Cardiac muscle cell (in vitro differentiated cells and primary cell): ENCODE data around the gene MAT2B. TPM values are rescaled to one million over a fixed set of nuclear protein-coding genes. Genes with fewer than 3 reads are reported as not detected.

Source experiments
- DNase-seq, 2 donors: peaks; one replicate each; pipeline versions ENCODE4 v3.0.0 to v3.0.0-alpha.2; 2010 to 2017; ENCODE audit warnings: low read depth in 1 of 2, low spot score in 1 of 2
- H3K27ac ChIP-seq: fragments of 200-600 bp; sonication (generic); 2 replicates; pipeline ENCODE4 v1.5.1; 2016
- H3K27me3 ChIP-seq: fragments of 200-600 bp; sonication (generic); 2 replicates; pipeline ENCODE4 v1.6.0; 2016; ENCODE audit warnings: control low read depth
- H3K36me3 ChIP-seq: fragments of 200-600 bp; sonication (generic); 2 replicates; pipeline ENCODE4 v1.5.1; 2016; ENCODE audit warnings: control low read depth
- H3K4me1 ChIP-seq: fragments of 200-600 bp; sonication (generic); 2 replicates; pipeline ENCODE4 v1.8.1; 2017; ENCODE audit warnings: low read depth, mild to moderate bottlenecking, mixed run types
- H3K4me3 ChIP-seq: fragments of 200-600 bp; sonication (generic); 2 replicates; pipeline ENCODE4 v1.5.1; 2016; ENCODE audit warnings: mild to moderate bottlenecking
- H3K9me3 ChIP-seq: fragments of 200-600 bp; sonication (generic); 2 replicates; pipeline ENCODE4 v1.5.1; 2017; ENCODE audit warnings: low read depth, mild to moderate bottlenecking, control low read depth
- CTCF ChIP-seq: IDR thresholded peaks from 2 replicates; pipeline ENCODE4 v1.5.1; 2012; ENCODE audit warnings: low read depth, mild to moderate bottlenecking, low read length
- polyA plus RNA-seq: library from polyadenylated mRNA; unstranded; fragments of >200 nt; fragmentation: Nextera tagmentation; extraction: Ambion mirVana; gene quantifications from 2 replicates; pipeline ENCODE4 v1.2.1, GENCODE V29; 2016
- total RNA-seq: library from RNA; depleted of rRNA; stranded (reverse); fragments of >200 nt; gene quantifications from 2 replicates; pipeline ENCODE4 v1.2.3, GENCODE V29; 2016

MAT2B gene
- total and polyA plus RNA-seq, 2 experiments from 2014 or later: 30.2 to 38.3 TPM

GRCh38 chr5:163509291-163509951 lies 4.0 kb downstream of the MAT2B start:
- no peak overlapping the region for H3K4me3 ChIP-seq
- peaks cover 28% of the 10 kb centered on the region for H3K36me3 ChIP-seq
- no peaks in the 10 kb centered on the region for H3K9me3 ChIP-seq
- DNase-seq: peak in 1 of 2 donors; percentile 87
- no peak for TF ChIP-seq CTCF
- no peaks in the 10 kb centered on the region for H3K4me1 ChIP-seq
- H3K27ac ChIP-seq: no peak overlapping the region
- no peaks in the 10 kb centered on the region for H3K27me3 ChIP-seq

GRCh38 chr5:163512526-163512925 lies 7.1 kb downstream of the MAT2B start:
- no peak for DNase-seq
- no peak overlapping the region for H3K27ac ChIP-seq
- no peak overlapping the region for H3K4me3 ChIP-seq
- H3K36me3 ChIP-seq: peaks cover 56% of the 10 kb centered on the region
- H3K27me3 ChIP-seq: no peaks in the 10 kb centered on the region
- no peaks in the 10 kb centered on the region for H3K4me1 ChIP-seq
- no peaks in the 10 kb centered on the region for H3K9me3 ChIP-seq
- TF ChIP-seq CTCF: no peak

- no peak overlapping the region for H3K27ac ChIP-seq
- peaks cover 3% of the 10 kb centered on the region for H3K36me3 ChIP-seq
- H3K4me1 ChIP-seq: no peaks in the 10 kb centered on the region
- no peaks in the 10 kb centered on the region for H3K9me3 ChIP-seq
- H3K4me3 ChIP-seq: no peak overlapping the region
- H3K27me3 ChIP-seq: no peaks in the 10 kb centered on the region
- DNase-seq: no peak
- TF ChIP-seq CTCF: no peak
Observed at GRCh38 chr5:163525096-163525495, 19.7 kb downstream of the MAT2B start.

- Histone ChIP-seq H3K36me3 (no peaks in the 10 kb centered on the region), H3K4me3 (no peak overlapping the region), H3K27me3 (no peaks in the 10 kb centered on the region), H3K27ac (no peak overlapping the region), H3K9me3 (no peaks in the 10 kb centered on the region), H3K4me1 (no peaks in the 10 kb centered on the region)
- peak in 1 of 2 donors; percentile 20 for DNase-seq
- TF ChIP-seq CTCF: no peak
Observed at GRCh38 chr5:163529698-163530097, 24.3 kb downstream of the MAT2B start.

GRCh38 chr5:163531272-163531671 lies 25.9 kb downstream of the MAT2B start:
- DNase-seq: no peak
- H3K4me3 ChIP-seq: no peak overlapping the region
- no peaks in the 10 kb centered on the region for H3K36me3 ChIP-seq
- TF ChIP-seq CTCF: no peak
- no peak overlapping the region for H3K27ac ChIP-seq
- no peaks in the 10 kb centered on the region for H3K4me1 ChIP-seq
- no peaks in the 10 kb centered on the region for H3K27me3 ChIP-seq
- no peaks in the 10 kb centered on the region for H3K9me3 ChIP-seq
